HG03135 (cell line): ENCODE measurements around the gene IL27RA.
"Not testable (repeated sequence)": the region's sequence is repeated elsewhere in the genome, so short reads cannot be mapped to it uniquely, and the experiment has no call there.

ENCODE experiments used
- ATAC-seq: cut with Tn5 transposase; IDR thresholded peaks from one replicate; pipeline ENCODE4 v1.9.1; 2021; ENCODE audit warnings: mild to moderate bottlenecking, moderate library complexity; ENCODE audit not compliant: unreplicated experiment

The IL27RA gene

DNA sequence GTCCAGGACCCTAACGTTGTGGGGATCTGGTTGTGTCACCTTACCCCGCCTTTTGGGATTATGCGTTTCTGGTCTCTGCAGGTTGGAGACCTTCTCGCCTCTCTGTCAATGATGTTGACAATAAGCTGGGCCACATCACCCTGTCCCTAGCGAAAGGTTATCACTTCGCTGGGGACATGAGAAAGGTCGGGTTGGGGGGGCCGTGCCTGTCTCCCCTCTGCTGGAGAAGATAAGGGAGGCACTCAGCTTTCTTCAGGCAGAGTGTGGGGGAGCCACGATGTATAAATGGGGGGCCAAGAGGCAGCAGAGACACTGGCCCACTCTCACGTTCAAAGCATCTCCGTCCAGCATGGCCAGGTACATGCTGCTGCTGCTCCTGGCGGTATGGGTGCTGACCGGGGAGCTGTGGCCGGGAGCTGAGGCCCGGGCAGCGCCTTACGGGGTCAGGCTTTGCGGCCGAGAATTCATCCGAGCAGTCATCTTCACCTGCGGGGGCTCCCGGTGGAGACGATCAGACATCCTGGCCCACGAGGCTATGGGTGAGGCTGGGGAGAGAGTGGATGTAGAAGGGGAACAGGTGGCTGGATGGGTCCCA is 3.6 kb upstream of the IL27RA start, which contains the start of gene RLN3:
RLN3 (plus strand) TSS at position 293 of the 595 bp plus-strand sequence; CDS start at position 350, 57 bp downstream.
- ATAC-seq: no peak

GRCh38 chr19:14028901-14029300 is 2.7 kb upstream of the IL27RA start:
- no peak for ATAC-seq

GRCh38 chr19:14030997-14031718 is 404 bp upstream of the IL27RA start:
- peak; percentile 47 for ATAC-seq

DNA sequence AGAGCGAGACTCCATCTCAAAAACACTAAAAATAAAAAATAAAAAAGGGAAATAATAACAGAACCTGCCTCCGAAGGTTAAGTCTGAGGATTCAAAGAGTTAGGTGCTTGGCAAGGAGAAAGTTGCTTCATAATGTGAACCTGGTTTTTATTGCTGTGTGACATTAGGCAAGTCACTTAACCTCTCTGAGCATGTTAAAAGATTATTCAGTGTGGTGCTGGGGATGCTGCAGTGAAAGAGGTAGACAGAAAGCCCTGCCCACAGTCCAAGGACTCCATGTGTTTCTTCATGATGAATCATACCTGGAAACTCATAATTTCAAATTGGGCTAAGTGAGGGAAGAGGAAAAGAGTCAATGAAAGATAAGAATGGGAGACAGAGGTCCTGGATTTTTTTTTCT is 2.4 kb downstream of the IL27RA start:
- no peak for ATAC-seq

DNA sequence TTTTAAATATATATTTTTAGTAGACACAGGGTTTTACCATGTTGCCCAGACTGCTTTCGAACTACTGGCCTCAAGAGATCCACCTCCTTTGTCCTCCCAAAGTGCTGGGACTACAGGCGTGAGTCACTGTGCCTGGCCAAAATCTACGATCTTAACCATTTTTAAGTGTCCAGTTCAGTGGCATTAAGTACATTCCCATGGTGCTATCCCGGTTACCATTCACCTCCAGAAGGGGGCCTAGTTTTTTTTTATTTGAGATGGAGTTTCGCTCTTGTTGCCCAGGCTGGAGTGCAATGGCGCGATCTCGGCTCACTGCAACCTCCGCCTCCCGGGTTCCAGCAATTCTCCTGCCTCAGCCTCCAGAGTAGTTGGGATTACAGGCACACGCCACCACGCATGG is 3.6 kb downstream of the IL27RA start:
- not testable (repeated sequence) for ATAC-seq

DNA sequence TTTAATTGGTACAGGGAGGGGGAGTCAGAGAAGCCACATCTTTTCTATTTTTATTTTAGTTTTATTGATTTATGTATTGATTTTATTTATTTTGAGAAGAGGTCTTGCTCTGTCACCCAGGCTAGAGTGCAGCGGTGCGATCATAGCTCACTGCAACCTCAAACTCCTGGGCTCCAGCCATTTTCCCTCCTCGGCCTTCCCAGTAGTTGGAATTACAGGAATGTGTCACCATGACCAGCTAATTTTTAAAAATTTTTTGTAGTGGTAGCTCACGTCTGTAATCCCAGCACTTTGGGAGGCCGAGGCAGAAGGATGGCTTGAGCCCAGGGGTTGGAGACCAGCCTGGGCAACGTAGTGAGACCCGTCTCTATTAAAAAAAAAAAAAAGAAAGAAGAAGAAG is 4.1 kb downstream of the IL27RA start:
- no peak for ATAC-seq

DNA sequence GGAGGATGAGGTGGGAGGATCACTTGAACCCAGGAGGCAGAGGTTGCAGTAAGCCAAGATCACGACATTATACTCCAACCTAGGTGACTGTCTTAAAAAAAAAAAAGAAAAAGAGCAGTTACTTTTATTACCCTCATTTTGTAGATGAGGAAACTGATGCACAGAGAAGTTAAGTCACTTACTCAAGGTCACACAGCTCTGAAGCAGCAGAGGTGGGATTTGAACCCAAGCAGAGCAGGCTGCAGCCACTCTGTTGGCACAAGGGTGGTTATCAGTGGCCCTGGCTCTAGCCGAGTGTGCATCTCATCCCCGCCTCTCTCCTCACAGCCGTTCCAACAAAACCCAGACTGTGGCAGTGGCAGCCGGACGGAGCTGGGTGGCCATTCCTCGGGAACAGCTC is 7.6 kb downstream of the IL27RA start:
- ATAC-seq: no peak

DNA sequence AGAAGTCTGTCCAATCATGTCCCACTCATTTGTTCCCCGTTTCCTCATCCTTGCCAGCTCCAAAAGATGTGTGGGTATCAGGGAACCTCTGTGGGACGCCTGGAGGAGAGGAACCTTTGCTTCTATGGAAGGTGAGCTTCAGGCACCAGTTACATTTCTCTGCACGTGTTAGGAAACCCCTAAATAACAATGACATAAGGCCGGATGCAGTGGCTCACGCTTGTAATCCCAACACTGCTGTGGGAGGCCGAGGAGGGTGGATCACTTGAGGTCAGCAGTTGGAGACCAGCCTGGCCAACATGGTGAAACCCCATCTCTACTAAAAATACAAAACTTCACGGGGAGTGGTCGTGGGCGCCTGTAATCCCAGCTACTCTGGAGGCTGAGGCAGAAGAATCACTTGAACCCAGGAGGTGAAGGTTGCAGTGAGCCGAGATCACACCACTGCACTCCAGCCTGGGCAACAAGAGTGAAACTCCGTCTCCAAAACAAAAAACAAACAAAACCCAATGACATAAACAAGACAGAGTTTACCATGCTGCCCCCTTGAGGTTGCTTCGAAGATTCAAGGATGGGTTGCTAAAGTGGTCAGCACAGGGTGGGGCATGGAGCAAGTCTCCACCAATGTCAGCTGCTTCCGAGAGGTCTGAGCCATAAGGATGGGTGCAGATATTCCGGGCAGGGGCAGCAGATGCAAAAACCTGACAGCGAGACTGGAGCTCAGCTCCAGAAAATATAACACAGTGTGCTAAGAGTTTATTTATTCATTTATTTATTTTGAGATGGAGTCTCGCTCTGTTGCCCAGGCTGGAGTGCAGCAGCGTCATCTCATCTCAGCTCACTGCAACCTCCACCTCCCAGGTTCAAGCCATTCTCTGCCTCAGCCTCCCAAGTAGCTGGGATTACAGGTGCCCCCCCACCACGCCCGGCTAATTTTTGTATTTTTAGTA is 11.4 kb downstream of the IL27RA start:
- ATAC-seq: not testable (repeated sequence)

- not testable (repeated sequence) for ATAC-seq
Measured at GRCh38 chr19:14047866-14048265, 16.3 kb downstream of the IL27RA start.

GRCh38 chr19:14048443-14049153 is 17.0 kb downstream of the IL27RA start:
- ATAC-seq: no peak

- no peak for ATAC-seq
Measured at GRCh38 chr19:14050512-14050911, 18.9 kb downstream of the IL27RA start.

DNA sequence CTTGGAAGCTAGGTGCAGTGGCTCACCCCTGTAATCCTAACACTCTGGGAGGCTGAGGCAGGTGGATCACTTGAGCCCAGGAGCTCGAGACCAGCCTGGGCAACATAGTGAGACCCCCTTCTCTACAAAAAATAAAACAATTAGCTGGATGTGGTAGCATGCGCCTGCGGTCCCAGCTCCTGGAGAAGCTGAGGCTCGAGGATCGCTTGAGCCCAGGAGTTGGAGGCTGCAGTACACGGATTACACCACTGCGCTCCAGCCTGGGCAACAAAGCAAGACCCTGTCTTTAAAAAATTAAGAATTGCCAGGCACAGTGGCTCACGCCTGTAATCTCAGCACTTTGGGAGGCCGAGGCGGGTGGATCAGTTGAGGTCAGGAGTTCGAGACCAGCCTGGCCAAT is 19.4 kb downstream of the IL27RA start:
- not testable (repeated sequence) for ATAC-seq

DNA sequence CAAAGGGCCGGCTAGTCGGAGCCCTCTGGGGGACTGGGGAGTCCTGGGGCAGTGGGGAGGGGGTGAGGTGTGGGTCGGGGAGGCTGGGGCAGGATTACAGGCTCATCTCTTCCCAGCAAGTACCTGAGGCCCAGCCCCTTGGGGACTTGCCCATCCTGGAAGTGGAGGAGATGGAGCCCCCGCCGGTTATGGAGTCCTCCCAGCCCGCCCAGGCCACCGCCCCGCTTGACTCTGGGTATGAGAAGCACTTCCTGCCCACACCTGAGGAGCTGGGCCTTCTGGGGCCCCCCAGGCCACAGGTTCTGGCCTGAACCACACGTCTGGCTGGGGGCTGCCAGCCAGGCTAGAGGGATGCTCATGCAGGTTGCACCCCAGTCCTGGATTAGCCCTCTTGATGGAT is 20.4 kb downstream of the IL27RA start:
- ATAC-seq: no peak

GRCh38 chr19:14052470-14052869 is 20.9 kb downstream of the IL27RA start:
- no peak for ATAC-seq

DNA sequence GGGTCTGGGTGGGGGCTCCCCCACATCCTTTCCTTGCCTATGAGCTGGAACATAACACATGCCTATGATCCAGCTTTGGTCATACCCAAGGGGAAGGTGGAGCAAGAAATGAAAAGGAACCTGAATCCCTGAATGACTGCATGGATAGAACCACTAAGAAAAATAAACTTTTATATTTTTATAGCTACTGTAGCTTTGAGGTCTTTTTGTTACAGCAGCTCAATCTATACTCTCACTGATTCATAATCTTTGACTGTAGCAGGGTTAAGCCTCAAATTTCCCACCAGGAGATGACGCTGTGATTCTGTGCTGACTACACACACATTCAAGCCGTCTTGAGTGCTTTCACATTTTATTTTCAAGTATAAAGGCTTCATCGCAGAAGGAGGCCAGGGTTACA is 21.5 kb downstream of the IL27RA start:
- no peak for ATAC-seq

DNA sequence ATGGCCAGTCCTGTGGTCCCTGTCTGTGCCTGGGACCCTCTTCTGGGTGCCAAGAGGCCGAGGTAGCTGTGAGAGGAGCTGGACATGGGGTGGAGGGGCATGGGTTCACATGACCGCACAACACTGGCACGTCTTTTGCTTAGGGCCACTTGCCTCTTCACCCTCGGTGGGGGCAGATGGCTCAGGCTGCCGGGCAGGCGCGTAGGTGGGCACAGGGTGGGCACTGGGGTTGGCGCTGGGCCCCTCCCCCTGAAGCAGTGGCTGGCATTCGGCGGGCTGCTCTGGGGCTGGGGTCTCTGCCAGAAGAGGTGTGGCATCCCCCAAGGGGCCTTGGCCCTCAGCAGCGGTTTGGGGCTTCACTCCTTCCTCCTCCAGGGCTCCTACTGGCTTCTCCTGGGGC is 21.9 kb downstream of the IL27RA start:
- ATAC-seq: no peak

DNA sequence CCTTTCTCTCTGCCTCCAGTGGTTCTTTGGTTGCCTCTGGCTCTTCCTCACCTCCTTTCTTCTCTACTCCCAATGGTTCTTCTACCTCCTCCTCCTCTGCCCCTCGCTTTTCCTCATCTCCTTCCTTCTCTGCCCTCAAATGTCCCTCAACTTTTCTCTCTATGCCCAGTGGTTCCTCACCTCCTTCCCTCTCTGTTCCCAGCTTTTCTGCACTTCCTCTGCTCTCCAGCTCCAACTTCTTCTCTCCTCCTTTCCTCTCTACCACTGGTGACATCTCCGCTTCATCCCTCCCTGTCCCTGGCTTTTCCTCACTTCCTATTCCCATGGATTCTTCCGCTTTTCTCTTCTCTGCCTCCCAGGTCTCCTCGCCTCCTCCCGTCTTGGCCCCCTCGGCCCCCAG is 22.5 kb downstream of the IL27RA start:
- ATAC-seq: no peak

GRCh38 chr19:14054721-14055120 is 23.2 kb downstream of the IL27RA start:
- ATAC-seq: no peak

DNA sequence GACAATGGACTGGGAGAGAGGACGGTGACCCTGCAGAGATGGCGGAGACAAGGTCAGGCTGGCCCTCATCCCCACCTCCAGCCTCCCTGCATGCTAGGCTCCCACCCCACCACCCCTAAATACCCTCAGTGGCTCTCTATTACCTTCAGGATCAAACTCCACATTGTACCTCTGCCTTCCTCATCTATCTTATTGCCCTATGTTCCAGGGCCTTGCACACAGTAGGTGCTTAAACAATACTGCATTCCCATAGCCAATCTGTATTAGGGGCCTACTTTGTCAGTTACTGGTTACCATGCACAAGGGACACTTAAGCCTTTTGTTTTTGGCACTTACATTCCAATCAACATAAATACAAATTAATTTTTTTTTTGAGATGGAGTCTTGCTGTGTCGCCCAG is 23.8 kb downstream of the IL27RA start:
- ATAC-seq: no peak

GRCh38 chr19:14056069-14056666 is 24.6 kb downstream of the IL27RA start:
- no peak for ATAC-seq
